Stimulated activated CD8-positive, alpha-beta memory T cell treated with anti-CD3 and anti-CD28 coated beads, Interleukin-15, amount 100 ng/mL, for 48 hours (primary cell): Measurements from ENCODE around the gene PTPRE.

Source experiments
- DNase-seq, 2 donors: peaks; one replicate each; pipeline ENCODE4 v3.0.0-alpha.2; 2020; ENCODE audit warnings: low read depth in 2 of 2

PTPRE gene

GRCh38 chr10:127907411-127908105 is 655 bp downstream of the PTPRE start:
- no peak for DNase-seq

- DNase-seq, result no peak
Measured at GRCh38 chr10:127908106-127908958, 1.4 kb downstream of the PTPRE start.

- no peak for DNase-seq
Measured at GRCh38 chr10:127908959-127909267, 2.0 kb downstream of the PTPRE start.

- no peak for DNase-seq
Measured at GRCh38 chr10:127909716-127910463, 3.0 kb downstream of the PTPRE start.

DNA sequence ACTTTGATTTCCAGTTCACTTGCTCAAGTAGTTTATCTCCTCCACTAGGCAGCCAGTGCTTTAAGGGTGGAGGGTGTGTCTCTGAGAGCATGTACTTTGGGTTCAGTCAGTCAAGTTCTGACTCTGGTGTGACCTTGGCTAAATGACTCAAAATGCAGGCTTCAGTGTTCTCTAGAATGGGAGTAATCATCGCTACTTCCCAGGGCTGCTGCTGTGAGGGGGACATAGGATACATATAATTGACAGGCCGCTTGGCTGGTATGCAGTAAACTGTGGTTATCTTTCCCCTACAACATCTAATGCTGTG is 3.5 kb downstream of the PTPRE start:
- no peak for DNase-seq

GRCh38 chr10:127911218-127911866 is 4.4 kb downstream of the PTPRE start:
- DNase-seq, result no peak

- DNase-seq, result no peak
Measured at GRCh38 chr10:127911867-127912257, 5.0 kb downstream of the PTPRE start.

DNA sequence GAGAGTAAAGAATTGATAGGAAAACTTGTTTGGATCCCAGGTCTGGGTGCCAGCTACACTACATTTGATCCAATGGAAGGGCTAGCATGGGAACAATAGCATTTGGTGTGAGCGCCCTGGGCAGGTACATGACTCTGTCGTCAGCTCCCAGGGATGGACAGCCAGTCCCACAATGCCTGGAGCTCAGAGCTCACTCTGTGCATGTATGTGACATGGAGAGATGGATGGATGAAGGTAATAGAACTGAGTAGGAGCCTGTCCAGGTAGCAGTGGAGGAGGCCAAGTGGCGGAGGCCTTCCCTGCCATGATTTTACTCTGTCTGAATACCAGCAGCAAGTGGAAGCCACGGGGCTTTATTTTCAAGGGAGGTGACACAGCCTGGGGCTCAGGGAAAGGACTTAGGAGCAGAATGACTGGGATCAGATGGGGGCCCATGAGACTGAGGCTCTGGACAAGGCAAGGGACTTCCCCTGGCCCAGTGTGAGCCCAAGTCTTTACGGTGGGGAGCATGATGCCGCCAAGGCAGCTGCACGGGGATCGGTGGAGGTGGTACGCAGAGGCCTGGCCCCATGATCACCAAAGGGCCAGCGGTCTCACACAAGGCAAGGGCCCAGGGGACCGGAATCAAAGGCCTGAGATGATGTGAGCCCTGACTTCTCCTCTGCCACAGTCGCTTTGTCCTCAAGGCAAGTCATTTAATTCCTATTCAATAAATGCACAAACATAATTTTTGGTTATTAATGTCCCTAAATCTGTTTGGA is 5.9 kb downstream of the PTPRE start:
- no peak for DNase-seq

- no peak for DNase-seq
Measured at GRCh38 chr10:127913368-127913759, 6.5 kb downstream of the PTPRE start.

DNA sequence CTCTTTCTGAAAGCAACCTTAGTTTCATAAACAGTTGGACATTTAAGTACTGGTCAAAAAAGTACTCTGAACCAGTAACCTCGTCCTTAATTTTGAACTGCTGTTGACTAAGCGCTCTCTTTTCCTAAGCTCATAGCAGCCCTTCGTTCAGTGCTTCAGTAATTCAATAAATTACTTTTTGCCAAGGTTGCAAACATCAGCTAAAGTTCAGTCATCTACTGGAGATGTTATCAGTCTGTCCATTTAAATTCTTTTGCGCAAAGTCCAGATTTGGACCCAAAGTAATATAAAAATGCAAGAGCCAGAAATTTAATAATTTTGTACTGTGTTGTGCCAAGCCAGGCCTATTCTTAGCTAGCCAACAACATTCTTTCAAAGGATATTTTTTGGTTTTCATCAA is 8.4 kb downstream of the PTPRE start:
- DNase-seq, result no peak

DNA sequence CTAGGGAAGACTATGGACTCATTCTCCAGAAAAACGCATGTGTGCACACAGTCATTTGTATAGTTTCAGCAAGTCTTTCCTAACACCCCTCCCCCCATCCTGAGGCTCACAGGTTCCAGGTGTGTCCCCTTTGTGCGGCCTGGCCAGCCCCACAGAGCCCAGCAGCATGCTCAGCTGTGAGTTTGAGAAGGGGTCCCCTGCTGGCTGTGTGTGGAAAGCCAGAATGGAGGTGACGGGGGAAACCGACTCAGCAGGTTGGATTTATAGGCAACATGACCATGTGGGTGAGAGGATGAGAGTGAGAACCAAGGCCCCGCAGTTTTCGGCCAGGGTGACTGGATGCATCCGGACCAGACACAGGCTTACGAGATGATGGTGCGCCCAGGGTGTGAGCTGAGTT is 9.9 kb downstream of the PTPRE start:
- no peak for DNase-seq

DNA sequence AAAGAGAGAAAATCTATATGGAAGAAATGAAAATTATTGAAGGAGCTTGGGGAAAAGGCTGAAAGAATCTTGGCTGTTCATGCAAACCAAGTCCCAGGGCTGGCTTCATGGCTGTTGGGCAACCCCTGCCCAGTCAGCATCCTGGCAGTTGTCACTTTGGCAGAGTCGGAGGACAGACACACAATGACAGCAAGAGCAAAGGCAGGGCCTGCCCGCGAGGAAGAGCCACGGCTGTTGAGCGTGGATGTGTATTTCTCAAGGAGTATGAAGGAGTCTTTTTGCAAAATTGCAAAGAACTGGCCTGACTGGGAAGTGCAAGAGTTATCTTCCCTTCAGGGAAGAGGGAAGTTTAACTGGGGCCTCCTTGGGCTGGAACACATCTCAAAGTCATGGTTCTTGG is 11.7 kb downstream of the PTPRE start:
- DNase-seq, result no peak

- no peak for DNase-seq
Measured at GRCh38 chr10:127919418-127920271, 12.7 kb downstream of the PTPRE start.

DNA sequence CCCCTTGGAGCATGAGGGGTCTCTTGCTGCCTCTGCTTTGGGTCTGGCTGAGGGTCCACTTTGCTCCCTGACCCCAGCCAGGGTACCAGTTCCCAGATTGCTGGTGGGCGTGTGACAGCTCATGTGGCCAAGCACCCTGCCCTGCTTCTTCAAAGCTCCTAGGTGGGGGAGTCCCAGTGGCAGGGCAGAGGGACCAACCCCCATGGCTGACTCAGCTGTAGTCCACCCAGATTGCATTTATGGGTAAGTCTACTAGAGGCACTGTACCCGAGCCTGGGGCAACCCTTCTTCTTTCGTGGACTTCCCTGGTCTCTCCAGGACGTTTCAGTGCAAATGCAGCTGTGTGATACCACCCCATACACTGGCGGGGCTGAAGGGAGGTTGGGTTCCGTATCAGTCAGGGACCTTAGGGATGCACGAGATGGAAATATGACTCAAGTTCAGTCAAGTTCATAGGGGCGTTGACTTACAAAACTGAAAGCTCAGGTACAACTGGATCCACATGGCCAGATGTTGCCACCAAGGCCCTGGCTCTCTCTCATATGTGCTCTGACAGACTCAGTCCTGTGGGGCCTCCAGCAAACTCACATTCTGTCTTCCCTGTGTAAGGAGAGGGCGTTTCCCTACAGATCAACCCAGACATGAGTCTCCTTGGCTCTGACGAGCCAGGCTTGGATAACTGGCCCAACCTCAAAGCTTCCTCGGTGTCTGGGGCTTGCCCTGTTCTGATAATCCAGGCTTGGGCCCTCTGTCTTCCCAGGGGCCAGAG is 13.6 kb downstream of the PTPRE start:
- no peak for DNase-seq

GRCh38 chr10:127921075-127921752 is 14.3 kb downstream of the PTPRE start:
- DNase-seq, result no peak

GRCh38 chr10:127921753-127922145 is 14.8 kb downstream of the PTPRE start:
- no peak for DNase-seq

- DNase-seq, result no peak
Measured at GRCh38 chr10:127922206-127922605, 15.3 kb downstream of the PTPRE start.

DNA sequence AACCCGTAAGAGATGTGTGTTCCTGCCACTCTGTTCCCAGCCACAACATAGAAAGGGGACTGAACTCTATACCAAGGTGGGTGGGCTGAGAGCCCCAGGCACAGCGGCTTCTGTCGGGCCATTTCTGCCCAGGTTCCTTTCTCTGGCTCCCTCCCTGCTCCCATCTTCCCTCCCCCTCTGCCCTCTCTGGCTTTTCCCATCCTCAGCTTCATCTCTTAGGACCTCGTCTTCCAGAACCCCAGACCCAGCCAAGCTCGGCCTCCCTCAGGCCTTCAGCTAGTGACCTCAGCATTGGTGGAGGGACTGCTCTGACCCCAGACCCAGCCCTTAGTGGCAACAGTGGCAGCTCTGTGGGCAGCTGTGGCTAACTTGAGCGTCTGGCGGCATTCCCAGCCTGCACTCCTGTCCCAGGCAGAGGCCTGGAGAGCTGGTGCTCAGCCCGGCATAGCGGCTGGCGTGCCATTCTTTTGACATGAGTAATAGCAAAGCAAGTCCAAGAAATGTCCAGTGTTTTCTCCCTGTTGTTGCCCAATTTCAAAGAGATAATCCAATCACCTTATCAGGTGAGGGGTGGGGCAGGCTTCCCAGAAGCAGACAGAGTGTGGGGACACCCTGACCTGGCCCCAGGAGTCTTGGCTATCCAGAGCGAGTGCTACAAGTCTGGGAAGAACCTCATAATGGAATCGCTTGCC is 15.9 kb downstream of the PTPRE start:
- no peak for DNase-seq

DNA sequence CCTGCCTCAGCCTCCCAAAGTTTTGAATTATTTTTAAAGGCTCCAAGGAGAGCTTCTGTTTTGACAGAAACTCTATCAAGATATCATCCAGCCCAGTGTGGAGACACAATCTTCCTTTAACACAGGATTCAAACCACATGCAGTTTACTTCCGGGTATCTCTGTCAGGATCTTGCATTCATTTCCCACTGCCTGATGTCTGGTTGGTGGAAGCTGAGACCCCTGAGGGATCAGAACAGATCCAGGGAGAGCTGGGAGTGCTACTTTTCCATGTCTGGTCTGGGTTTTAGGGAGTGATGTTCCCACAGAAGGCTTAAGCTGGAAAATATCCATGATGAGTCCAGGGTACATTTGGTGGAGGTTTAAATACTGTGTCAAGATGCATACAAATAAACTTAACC is 16.7 kb downstream of the PTPRE start:
- no peak for DNase-seq
